K562 (cell line): Measurements from ENCODE around the gene FYTTD1. TPM values are rescaled to one million over a fixed set of nuclear protein-coding genes. Genes with fewer than 3 reads are reported as not detected.
A peak's percentile ranks its signal among the peaks of the same experiment; 100 is the strongest.

Source experiments
- ATAC-seq: fragments of 200-7000 bp; cut with Tn5 transposase; 3 replicates; pipeline ENCODE4 v1.9.1; 2020; ENCODE audit warnings: moderate library complexity
- BruUV-seq: library from RNA; stranded (reverse); fragments of 400-500 nt; replicated peaks from 2 replicates; lab custom pipeline; 2021; lab: Mats Ljungman, UMichigan
- CTCF ChIA-PET: fragments of 300-600 bp; formaldehyde crosslinking; extraction: SDS; loops from one replicate; lab custom pipeline; 2021; ENCODE audit warnings: low intra/inter-chr PET ratio; lab: Yijun Ruan, JAX
- POLR2A ChIA-PET: fragments of 300-600, 350-650 bp; sonication (Branson Sonifier 250); formaldehyde crosslinking; extraction: SDS; loops from one replicate; lab custom pipeline; 2021; ENCODE audit warnings: antibody characterized with exemption, inconsistent platforms; lab: Yijun Ruan, JAX
- DNase-seq, 4 experiments: peaks; one replicate each; pipeline versions ENCODE4 v3.0.0 to v3.0.0-alpha.2; 2011 to 2018; ENCODE audit warnings: low spot score in 3 of 4, mixed read lengths in 3 of 4; ENCODE audit errors: extremely low read depth in 1 of 4
- FAIRE-seq: peaks from 2 replicates; lab custom pipeline; 2011; peaks lifted over from hg19 to GRCh38; lab: Jason Lieb, UNC
- H2AFZ ChIP-seq: 2 replicates; pipeline ENCODE4 v1.6.0; 2011; ENCODE audit warnings: low read depth, low read length, control low read depth, inconsistent platforms
- H3K27ac ChIP-seq: fragments of 200-600 bp; 3 replicates; pipeline ENCODE4 v1.8.0; 2011; ENCODE audit warnings: low read depth, mild to moderate bottlenecking, control low read depth, inconsistent platforms, low read length, moderate library complexity, mixed read lengths; ENCODE audit errors: extremely low read depth
- H3K27me3 ChIP-seq, 2 experiments: fragments of 300-600 bp in 1 of 2; 2 replicates in 1 of 2; 3 replicates in 1 of 2; pipeline versions ENCODE4 v1.6.0 to v1.8.0; 2011; ENCODE audit warnings: inconsistent platforms in 2 of 2, low read length in 2 of 2, mild to moderate bottlenecking in 1 of 2, mixed read lengths in 1 of 2, moderate library complexity in 1 of 2; ENCODE audit not compliant: control insufficient read depth in 2 of 2, insufficient read depth in 2 of 2
- H3K36me3 ChIP-seq: fragments of 300-600 bp; 3 replicates; pipeline ENCODE4 v1.8.0; 2011; ENCODE audit warnings: mild to moderate bottlenecking, low read length, inconsistent platforms; ENCODE audit not compliant: control insufficient read depth, insufficient read depth
- H3K4me1 ChIP-seq, 2 experiments: fragments of 200-600 bp in 1 of 2; replicated peaks in 1 of 2; 2 replicates in 1 of 2; 3 replicates in 1 of 2; pipeline versions ENCODE4 v1.5.1 to v1.8.0; 2011; ENCODE audit warnings: inconsistent platforms in 2 of 2, low read length in 2 of 2, mild to moderate bottlenecking in 1 of 2, mixed read lengths in 1 of 2, moderate library complexity in 1 of 2; ENCODE audit not compliant: control insufficient read depth in 2 of 2, insufficient read depth in 2 of 2
- H3K4me2 ChIP-seq: 2 replicates; pipeline ENCODE4 v1.6.1; 2011; ENCODE audit warnings: low read length, control low read depth, inconsistent platforms, mixed read lengths; ENCODE audit not compliant: insufficient read depth
- H3K4me3 ChIP-seq: fragments of 200-600 bp; sonication (generic), shearing (Covaris generic); 2 replicates; pipeline ENCODE4 v1.5.1; 2016; ENCODE audit warnings: control low read depth, inconsistent platforms
- H3K79me2 ChIP-seq: fragments of 200-600 bp; 3 replicates; pipeline ENCODE4 v1.8.0; 2011; ENCODE audit warnings: low read length, inconsistent platforms; ENCODE audit not compliant: control insufficient read depth, insufficient read depth
- H3K9ac ChIP-seq, 2 experiments: 2 replicates each; pipeline versions ENCODE4 v1.6.0 to v1.6.1; 2011; ENCODE audit warnings: low read depth in 2 of 2, low read length in 2 of 2, control low read depth in 1 of 2, inconsistent platforms in 1 of 2, mild to moderate bottlenecking in 1 of 2, mixed read lengths in 1 of 2; ENCODE audit not compliant: insufficient read depth in 1 of 2
- H3K9me1 ChIP-seq: one replicate; pipeline ENCODE4 v1.6.0; 2011; ENCODE audit warnings: inconsistent platforms, mild to moderate bottlenecking, low read length, moderate library complexity; ENCODE audit not compliant: control insufficient read depth, insufficient read depth
- H3K9me3 ChIP-seq: replicated peaks from 2 replicates; pipeline ENCODE4 v1.5.1; 2011; ENCODE audit warnings: low read depth, low read length, inconsistent platforms; ENCODE audit not compliant: control insufficient read depth, insufficient read depth
- H4K20me1 ChIP-seq: replicated peaks from 2 replicates; pipeline ENCODE4 v1.6.1; 2011; ENCODE audit warnings: low read length, inconsistent platforms, mixed read lengths; ENCODE audit not compliant: control insufficient read depth, insufficient read depth
- CBFA2T3 ChIP-seq: fragments of 450-650 bp; IDR thresholded peaks from 2 replicates; pipeline ENCODE4 v1.6.1; 2017
- FIP1L1 ChIP-seq: fragments of 200-400 bp; formaldehyde crosslinking; IDR thresholded peaks from 2 replicates; pipeline ENCODE4 v1.6.1; 2018; ENCODE audit warnings: mild to moderate bottlenecking, low read depth, low read length; ENCODE audit not compliant: poor library complexity, severe bottlenecking
- FOSL1 ChIP-seq: fragments of 200-800 bp; sonication (Bioruptor generic); conservative IDR thresholded peaks from 2 replicates; pipeline ENCODE4 v1.6.1; 2016; ENCODE audit warnings: missing genetic modification characterization, missing compliant biosample characterization
- FOXO4 ChIP-seq: fragments of 450-650 bp; formaldehyde crosslinking; IDR thresholded peaks from 2 replicates; pipeline ENCODE4 v1.4.0; 2020; ENCODE audit warnings: mild to moderate bottlenecking, moderate library complexity
- PBX2 ChIP-seq, 2 experiments: IDR thresholded peaks in 1 of 2; conservative IDR thresholded peaks in 1 of 2; 2 replicates each; pipeline ENCODE4 v1.6.1; 2016; ENCODE audit warnings: low read depth in 2 of 2, mild to moderate bottlenecking in 1 of 2, missing compliant biosample characterization in 1 of 2, missing genetic modification characterization in 1 of 2, moderate library complexity in 1 of 2
- TCF3 ChIP-seq: sonication (generic); formaldehyde crosslinking; IDR thresholded peaks from 2 replicates; pipeline ENCODE4 v1.4.0; 2020; ENCODE audit warnings: mild to moderate bottlenecking, missing genetic modification reagents
- ZNF778 ChIP-seq: fragments of 450-650 bp; formaldehyde crosslinking; IDR thresholded peaks from 2 replicates; pipeline ENCODE4 v1.4.0; 2020; ENCODE audit warnings: mild to moderate bottlenecking, moderate library complexity
- WGBS: fragments of 100-300 bp; shearing (Covaris generic); methylation state at CpG from one replicate; pipeline ENCODE4 v1.1.6; 2016; ENCODE audit warnings: low coverage, mixed read lengths; ENCODE audit not compliant: insufficient coverage; ENCODE audit errors: missing lambda C conversion rate; 5-methylcytosine and 5-hydroxymethylcytosine counted together
- in situ Hi-C: fragments of 300-500 bp; cut with MboI; formaldehyde crosslinking; loops from 4 replicates; pipeline ENCODE4 v1.15.0; 2018; ENCODE audit warnings: inconsistent platforms, mixed read lengths
- intact Hi-C: fragments of 100-400 bp; cut with micrococcal nuclease; formaldehyde crosslinking; loops from 2 replicates; pipeline ENCODE4 v1.14.2; 2022
- polyA plus RNA-seq, 8 experiments: library from polyadenylated mRNA; depleted of rRNA in 4 of 8; stranded (reverse) in 5 of 8; unstranded in 3 of 8; fragments of >200 nt; fragmentation: Nextera tagmentation in 2 of 8; fragmentation: Illumina TruSeq in 1 of 8; extraction: Ambion mirVana in 2 of 8; extraction: Trizol in 1 of 8; gene quantifications; 2 replicates each; pipeline versions ENCODE4 v1.2.1 to v1.2.3, GENCODE V29; 2011 to 2014; ENCODE audit warnings: inconsistent platforms in 1 of 8, missing spikeins in 1 of 8
- total RNA-seq, 7 experiments: library from RNA; depleted of rRNA in 6 of 7; stranded (reverse); fragments of >200 nt in 6 of 7; fragmentation: Illumina TruSeq in 2 of 7; extraction: Trizol in 2 of 7; gene quantifications; 2 replicates each; pipeline versions ENCODE4 v1.2.1 to v1.2.3, GENCODE V29; 2011 to 2021; ENCODE audit warnings: low replicate concordance in 1 of 7
- TF ChIP-seq, protein P1 (sequence below): fragments of 250-450 bp; sonication (Bioruptor Pico); IDR thresholded peaks from 2 replicates; pipeline ENCODE4 v1.4.0; 2020

FYTTD1 gene
- total and polyA plus RNA-seq, 9 of the 15 experiments (the other 6 are each of a cell fraction or from before 2014, with no cell fraction given): 35.7 to 106 (median 76.3) TPM

GRCh38 chr3:197804511-197804910 is 54.8 kb downstream of the FYTTD1 start (continued):
- TF ChIP-seq, protein P1, sequence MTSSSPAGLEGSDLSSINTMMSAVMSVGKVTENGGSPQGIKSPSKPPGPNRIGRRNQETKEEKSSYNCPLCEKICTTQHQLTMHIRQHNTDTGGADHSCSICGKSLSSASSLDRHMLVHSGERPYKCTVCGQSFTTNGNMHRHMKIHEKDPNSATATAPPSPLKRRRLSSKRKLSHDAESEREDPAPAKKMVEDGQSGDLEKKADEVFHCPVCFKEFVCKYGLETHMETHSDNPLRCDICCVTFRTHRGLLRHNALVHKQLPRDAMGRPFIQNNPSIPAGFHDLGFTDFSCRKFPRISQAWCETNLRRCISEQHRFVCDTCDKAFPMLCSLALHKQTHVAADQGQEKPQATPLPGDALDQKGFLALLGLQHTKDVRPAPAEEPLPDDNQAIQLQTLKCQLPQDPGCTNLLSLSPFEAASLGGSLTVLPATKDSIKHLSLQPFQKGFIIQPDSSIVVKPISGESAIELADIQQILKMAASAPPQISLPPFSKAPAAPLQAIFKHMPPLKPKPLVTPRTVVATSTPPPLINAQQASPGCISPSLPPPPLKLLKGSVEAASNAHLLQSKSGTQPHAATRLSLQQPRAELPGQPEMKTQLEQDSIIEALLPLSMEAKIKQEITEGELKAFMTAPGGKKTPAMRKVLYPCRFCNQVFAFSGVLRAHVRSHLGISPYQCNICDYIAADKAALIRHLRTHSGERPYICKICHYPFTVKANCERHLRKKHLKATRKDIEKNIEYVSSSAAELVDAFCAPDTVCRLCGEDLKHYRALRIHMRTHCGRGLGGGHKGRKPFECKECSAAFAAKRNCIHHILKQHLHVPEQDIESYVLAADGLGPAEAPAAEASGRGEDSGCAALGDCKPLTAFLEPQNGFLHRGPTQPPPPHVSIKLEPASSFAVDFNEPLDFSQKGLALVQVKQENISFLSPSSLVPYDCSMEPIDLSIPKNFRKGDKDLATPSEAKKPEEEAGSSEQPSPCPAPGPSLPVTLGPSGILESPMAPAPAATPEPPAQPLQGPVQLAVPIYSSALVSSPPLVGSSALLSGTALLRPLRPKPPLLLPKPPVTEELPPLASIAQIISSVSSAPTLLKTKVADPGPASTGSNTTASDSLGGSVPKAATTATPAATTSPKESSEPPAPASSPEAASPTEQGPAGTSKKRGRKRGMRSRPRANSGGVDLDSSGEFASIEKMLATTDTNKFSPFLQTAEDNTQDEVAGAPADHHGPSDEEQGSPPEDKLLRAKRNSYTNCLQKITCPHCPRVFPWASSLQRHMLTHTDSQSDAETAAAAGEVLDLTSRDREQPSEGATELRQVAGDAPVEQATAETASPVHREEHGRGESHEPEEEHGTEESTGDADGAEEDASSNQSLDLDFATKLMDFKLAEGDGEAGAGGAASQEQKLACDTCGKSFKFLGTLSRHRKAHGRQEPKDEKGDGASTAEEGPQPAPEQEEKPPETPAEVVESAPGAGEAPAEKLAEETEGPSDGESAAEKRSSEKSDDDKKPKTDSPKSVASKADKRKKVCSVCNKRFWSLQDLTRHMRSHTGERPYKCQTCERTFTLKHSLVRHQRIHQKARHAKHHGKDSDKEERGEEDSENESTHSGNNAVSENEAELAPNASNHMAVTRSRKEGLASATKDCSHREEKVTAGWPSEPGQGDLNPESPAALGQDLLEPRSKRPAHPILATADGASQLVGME (CRISPR knock-in tag): no peak
- TF ChIP-seq ZNF778 (CRISPR knock-in tag) (no peak), TCF3 (no peak)
- TF ChIP-seq, all 486 proteins: peak for 0

DNA sequence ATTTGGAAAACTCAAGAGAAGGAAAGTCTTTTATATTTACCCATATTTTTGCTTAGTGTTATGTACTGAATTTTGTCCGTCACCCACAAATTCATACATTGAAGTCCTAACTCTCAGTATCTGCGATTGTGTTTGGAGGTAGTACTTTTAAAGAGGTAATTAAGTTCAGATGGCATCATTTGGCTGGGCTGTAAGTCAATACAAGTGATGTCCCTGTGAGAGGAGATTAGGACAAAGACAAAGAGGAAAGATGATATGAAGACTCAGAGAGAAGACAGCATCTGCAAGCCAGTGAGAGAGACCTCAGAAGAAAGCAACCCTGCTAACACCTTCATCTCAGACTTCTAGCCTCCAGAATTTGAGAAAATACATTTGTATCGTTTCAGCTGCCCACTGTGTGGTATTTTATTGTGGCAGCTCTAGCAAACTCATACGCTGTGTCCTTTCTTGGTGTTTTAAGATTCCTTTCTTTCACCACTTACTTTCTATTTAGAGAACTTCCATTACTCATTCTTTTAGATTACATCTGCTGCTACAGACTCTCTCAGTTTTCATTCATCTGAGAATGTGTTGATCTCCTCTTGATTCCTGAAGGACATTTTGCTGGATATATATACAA is 58.4 kb downstream of the FYTTD1 start:
- 0 out of 2 replicates have a peak, but pooled peaks cover 2% of the 10 kb centered on the region for H4K20me1 ChIP-seq
- POLR2A ChIA-PET: interaction anchor here (1.7 to 2.0 kb wide), 2 partner anchors 12 kb away, joined by 7 to 14 read pairs; no protein-coding TSS in a partner anchor
- no peaks in the 10 kb centered on the region for H3K9me3 ChIP-seq
- H3K27me3 ChIP-seq: no peaks in the 10 kb centered on the region
- CTCF ChIA-PET: interaction anchor here (0.7 kb wide), 1 partner anchor 118 kb away, joined by 3 read pairs; no protein-coding TSS in a partner anchor
- H3K27ac ChIP-seq: peak overlapping the region; percentile 50; the same call in 1 of the 3 replicates
- no peak overlapping the region for H3K4me3 ChIP-seq
- no TSS peak for BruUV-seq
- no peak overlapping the region for H3K9ac ChIP-seq
- 43% methylated on average over 4 of the region's 4 CpGs for WGBS
- no peak for DNase-seq
- H3K79me2 ChIP-seq: peaks cover 61% of the 10 kb centered on the region
- no peaks in the 10 kb centered on the region for H3K9me1 ChIP-seq
- peaks cover 0 to 8% of the 10 kb centered on the region in 2 experiments; a peak in 3 of 5 replicates for H3K4me1 ChIP-seq
- intact Hi-C loops (loop anchor here (10.0 kb wide), 1 partner anchor 123 kb away; no protein-coding TSS in a partner anchor), in situ Hi-C loops (no loop called here)
- H3K4me2 ChIP-seq: no peak overlapping the region
- no peak overlapping the region for H2AFZ ChIP-seq
- H3K36me3 ChIP-seq: no peaks in the 10 kb centered on the region
- ATAC-seq: peak; percentile 35
- FAIRE-seq: no peak
- TF ChIP-seq FOXO4 (0 out of 2 replicates have a peak, but pooled peaks have one; percentile 44), CBFA2T3 (0 out of 2 replicates have a peak, but pooled peaks have one; percentile 10), FOSL1 (tag) (0 out of 2 replicates have a peak, but pooled peaks have one; percentile 26), PBX2 (CRISPR knock-in tag; IDR thresholded peaks at IDR 0.05; ENCODE audit: low read depth) (no peak), PBX2 (tag; conservative IDR thresholded peaks at IDR 0.05; ENCODE audit: low read depth) (peak; percentile 20; the same call in 1 of the 2 replicates), FIP1L1 (no peak)
